Common myeloid progenitor, CD34-positive (primary cell): ENCODE results near the gene KRT81.

ENCODE experiments used
- CTCF ChIA-PET: fragments of 350-600 bp; sonication (Branson Sonifier 250); formaldehyde crosslinking; loops from one replicate; lab custom pipeline; 2021; ENCODE audit warnings: antibody characterized with exemption; lab: Charles Lee
- POLR2A ChIA-PET: fragments of 350-600 bp; sonication (Branson Sonifier 250); formaldehyde crosslinking; loops from one replicate; lab custom pipeline; 2021; ENCODE audit warnings: antibody characterized with exemption; lab: Charles Lee
- DNase-seq, 3 donors: peaks; one replicate each; pipeline versions ENCODE4 v3.0.0 to v3.0.0-alpha.2; 2013
- H3K27ac ChIP-seq, 2 experiments: 1 replicate in 1 of 2; 2 replicates in 1 of 2; pipeline ENCODE4 v1.7.0; 2013; ENCODE audit warnings: inconsistent platforms in 2 of 2, low read length in 2 of 2, mild to moderate bottlenecking in 2 of 2, low read depth in 1 of 2, moderate library complexity in 1 of 2; ENCODE audit not compliant: severe bottlenecking in 2 of 2, insufficient read depth in 1 of 2, poor library complexity in 1 of 2
- H3K27me3 ChIP-seq, 5 experiments: replicated peaks in 2 of 5; 1 replicate in 3 of 5; 2 replicates in 2 of 5; pipeline versions ENCODE4 v1.6.1 to v1.7.0; 2013; ENCODE audit warnings: low read length in 4 of 5, mild to moderate bottlenecking in 2 of 5, moderate library complexity in 2 of 5, inconsistent platforms in 1 of 5; ENCODE audit not compliant: insufficient read depth in 5 of 5, control insufficient read depth in 4 of 5
- H3K36me3 ChIP-seq, 4 experiments: 1 replicate in 2 of 4; 2 replicates in 2 of 4; pipeline versions ENCODE4 v1.6.1 to v1.7.0; 2013; ENCODE audit warnings: low read length in 3 of 4, control low read depth in 1 of 4, mild to moderate bottlenecking in 1 of 4; ENCODE audit not compliant: control insufficient read depth in 4 of 4, insufficient read depth in 4 of 4
- H3K4me1 ChIP-seq, 4 experiments: 1 replicate in 3 of 4; 2 replicates in 1 of 4; pipeline versions ENCODE4 v1.6.1 to v1.7.1; 2013; ENCODE audit warnings: low read length in 3 of 4, mild to moderate bottlenecking in 3 of 4, control low read depth in 1 of 4, inconsistent platforms in 1 of 4, moderate library complexity in 1 of 4; ENCODE audit not compliant: control insufficient read depth in 4 of 4, insufficient read depth in 4 of 4; ENCODE audit errors: control extremely low read depth in 1 of 4
- H3K4me3 ChIP-seq, 7 experiments: 1 replicate in 4 of 7; 2 replicates in 3 of 7; pipeline versions ENCODE4 v1.5.1 to v1.7.0; 2013; ENCODE audit warnings: mild to moderate bottlenecking in 7 of 7, low read length in 6 of 7, moderate library complexity in 6 of 7, inconsistent platforms in 2 of 7, low read depth in 2 of 7, control low read depth in 1 of 7; ENCODE audit not compliant: insufficient read depth in 4 of 7, control insufficient read depth in 1 of 7; ENCODE audit errors: extremely low read depth in 1 of 7
- H3K9me3 ChIP-seq, 5 experiments: 1 replicate in 4 of 5; 2 replicates in 1 of 5; pipeline versions ENCODE4 v1.6.1 to v1.7.1; 2013; ENCODE audit warnings: low read length in 4 of 5, mild to moderate bottlenecking in 2 of 5, inconsistent platforms in 1 of 5, low read depth in 1 of 5, moderate library complexity in 1 of 5; ENCODE audit not compliant: control insufficient read depth in 4 of 5, insufficient read depth in 2 of 5; ENCODE audit errors: control extremely low read depth in 1 of 5
- WGBS: methylation state at CpG from one replicate; pipeline ENCODE4 v1.1.5; 2013; ENCODE audit not compliant: insufficient coverage; 5-methylcytosine and 5-hydroxymethylcytosine counted together

KRT81 gene

GRCh38 chr12:52251367-52252051, 39.8 kb downstream of the KRT81 start:
- peak overlapping the region in 1 of 7 experiments; percentile 27 for H3K4me3 ChIP-seq
- ChIA-PET POLR2A (no interaction called here), CTCF (interaction anchor here (0.9 to 5.9 kb wide), 13 partner anchors 9 to 77 kb away, joined by 3 to 49 read pairs (median 6); partner anchors contain the start of gene KRT86)
- H3K9me3 ChIP-seq = no peaks in the 10 kb centered on the region
- peak in 2 of 3 donors; percentile 73 to 74 for DNase-seq
- WGBS = 32% methylated on average over 7 of the region's 9 CpGs
- H3K36me3 ChIP-seq = no peaks in the 10 kb centered on the region
- no peak overlapping the region for H3K27ac ChIP-seq
- peaks cover 0 to 56% (median 25%) of the 10 kb centered on the region in 5 experiments for H3K27me3 ChIP-seq
- H3K4me1 ChIP-seq = peaks cover 0 to 24% (median 14%) of the 10 kb centered on the region in 4 experiments

DNA sequence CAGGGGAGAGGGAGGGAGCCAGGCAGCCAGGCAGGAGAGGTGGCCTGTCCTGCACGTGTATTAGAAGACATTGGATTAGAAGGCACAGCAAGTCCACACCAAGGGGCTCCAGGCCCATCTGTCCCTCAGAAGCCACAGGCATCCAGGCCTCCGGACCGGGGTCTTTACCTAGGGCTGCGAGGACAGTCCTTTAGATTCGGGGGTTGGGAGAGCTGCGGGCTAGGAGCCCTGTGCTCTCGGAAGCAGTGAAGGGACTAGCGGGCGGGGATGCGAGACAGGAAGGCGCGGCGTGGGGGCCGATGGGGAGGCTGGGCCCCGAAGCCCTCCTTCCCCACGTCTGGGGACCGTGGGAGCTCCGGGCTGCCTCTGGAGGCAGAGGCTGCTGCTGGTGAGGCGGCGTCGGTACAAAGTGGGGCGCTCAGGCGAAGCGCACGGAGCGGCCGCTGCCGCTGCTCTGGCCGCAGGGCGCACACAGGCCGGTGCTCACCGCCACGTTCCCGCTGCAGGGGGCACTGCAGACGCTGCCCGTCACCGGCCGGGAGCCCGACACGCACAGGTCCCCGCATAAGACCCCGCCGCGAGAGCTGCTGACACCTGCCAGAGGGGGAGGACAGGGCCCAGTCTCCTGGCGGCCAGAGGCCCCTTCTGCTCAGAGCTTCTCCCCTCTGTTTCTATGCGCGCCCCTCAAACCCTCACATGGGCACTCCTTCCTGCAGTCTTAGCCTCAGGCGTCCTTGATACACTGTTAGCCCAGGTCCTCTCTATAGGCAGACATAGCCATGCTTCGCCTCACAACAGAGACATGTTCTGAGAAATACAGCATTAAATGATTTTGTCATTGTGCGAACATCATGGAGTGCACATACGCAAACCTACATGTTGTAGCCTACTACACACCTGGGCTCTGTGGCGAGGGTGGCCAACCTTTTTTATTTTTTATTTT, 41.0 kb downstream of the KRT81 start:
- H3K9me3 ChIP-seq = no peaks in the 10 kb centered on the region
- DNase-seq = peak in 2 of 3 donors; percentile 30 to 37
- H3K27ac ChIP-seq = no peak overlapping the region
- CTCF ChIA-PET = interaction anchor here (0.6 to 5.9 kb wide), 10 partner anchors 9 to 78 kb away, joined by 3 to 49 read pairs (median 6); partner anchors contain the start of gene KRT86
- H3K27me3 ChIP-seq = peaks cover 0 to 44% (median 18%) of the 10 kb centered on the region in 5 experiments
- no peaks in the 10 kb centered on the region for H3K36me3 ChIP-seq
- 30% methylated on average over 41 of the region's 52 CpGs for WGBS
- POLR2A ChIA-PET = no interaction called here
- H3K4me3 ChIP-seq = peak overlapping the region in 2 of 7 experiments; percentile 23 to 36
- peaks cover 0 to 24% (median 14%) of the 10 kb centered on the region in 4 experiments for H3K4me1 ChIP-seq

- no peak overlapping the region for H3K4me3 ChIP-seq
- H3K9me3 ChIP-seq = no peaks in the 10 kb centered on the region
- ChIA-PET POLR2A (no interaction called here), CTCF (interaction anchor here (0.9 to 5.9 kb wide), 4 partner anchors 25 to 36 kb away, joined by 3 to 49 read pairs (median 4); partner anchors contain the start of gene KRT86)
- no peak overlapping the region for H3K27ac ChIP-seq
- H3K27me3 ChIP-seq = peaks cover 0 to 37% (median 12%) of the 10 kb centered on the region in 5 experiments
- peaks cover 0 to 30% (median 16%) of the 10 kb centered on the region in 4 experiments for H3K4me1 ChIP-seq
- H3K36me3 ChIP-seq = no peaks in the 10 kb centered on the region
- WGBS = 67% methylated on average over 2 of the region's 2 CpGs
- no peak for DNase-seq
These were observed 41.8 kb downstream of the KRT81 start for GRCh38 chr12:52249511-52250047.

- no peaks in the 10 kb centered on the region for H3K36me3 ChIP-seq
- no peak overlapping the region for H3K27ac ChIP-seq
- peaks cover 0 to 38% (median 23%) of the 10 kb centered on the region in 4 experiments for H3K4me1 ChIP-seq
- peaks cover 0 to 32% (median 9%) of the 10 kb centered on the region in 5 experiments for H3K27me3 ChIP-seq
- no peaks in the 10 kb centered on the region for H3K9me3 ChIP-seq
- POLR2A ChIA-PET = no interaction called here
- CTCF ChIA-PET = interaction anchor here (0.9 to 5.9 kb wide), 4 partner anchors 12 to 69 kb away, joined by 3 to 49 read pairs (median 4); no protein-coding TSS in a partner anchor
- H3K4me3 ChIP-seq = no peak overlapping the region
- DNase-seq = no peak
- WGBS = 95% methylated on average over 7 of the region's 18 CpGs
These were observed 42.5 kb downstream of the KRT81 start for GRCh38 chr12:52248541-52249461.

- Histone ChIP-seq H3K27me3 (peaks cover 0 to 31% (median 12%) of the 10 kb centered on the region in 5 experiments), H3K4me3 (no peak overlapping the region), H3K27ac (no peak overlapping the region), H3K9me3 (no peaks in the 10 kb centered on the region), H3K4me1 (peaks cover 0 to 47% (median 29%) of the 10 kb centered on the region in 4 experiments), H3K36me3 (no peaks in the 10 kb centered on the region)
- ChIA-PET CTCF (interaction anchor here (0.9 to 5.9 kb wide), 4 partner anchors 13 to 70 kb away, joined by 3 to 49 read pairs (median 4); no protein-coding TSS in a partner anchor), POLR2A (no interaction called here)
- DNase-seq = no peak
- WGBS = 92% methylated on average over 6 of the region's 10 CpGs
These were observed 43.5 kb downstream of the KRT81 start for GRCh38 chr12:52247622-52248540.
